Caco-2 (cell line): ENCODE results near the gene SCFD2. TPM values are rescaled to one million over a fixed set of nuclear protein-coding genes. Genes with fewer than 3 reads are reported as not detected.
A peak's percentile ranks its signal among the peaks of the same experiment; 100 is the strongest.

Experiments
- BruUV-seq: library from RNA; stranded (reverse); fragments of 400-500 nt; replicated peaks from 2 replicates; lab custom pipeline; 2021; lab: Mats Ljungman, UMichigan
- CTCF ChIA-PET: fragments of 300-600 bp; sonication (Branson Sonifier 250); formaldehyde crosslinking; loops from one replicate; lab custom pipeline; 2022; ENCODE audit warnings: antibody characterized with exemption; lab: Charles Lee
- POLR2A ChIA-PET: fragments of 300-600 bp; sonication (Branson Sonifier 250); formaldehyde crosslinking; loops from one replicate; lab custom pipeline; 2022; ENCODE audit warnings: antibody characterized with exemption; lab: Charles Lee
- DNase-seq, 2 experiments: peaks; one replicate each; pipeline versions ENCODE4 v3.0.0 to v3.0.0-alpha.2; 2020 to 2022
- H3K27me3 ChIP-seq: replicated peaks from 2 replicates; pipeline ENCODE4 v1.6.0; 2011; ENCODE audit warnings: low read length; ENCODE audit not compliant: control insufficient read depth, insufficient read depth
- H3K36me3 ChIP-seq: 2 replicates; pipeline ENCODE4 v1.5.1; 2011; ENCODE audit warnings: low read length; ENCODE audit not compliant: control insufficient read depth, insufficient read depth
- H3K4me1 ChIP-seq: fragments of 250-450 bp; sonication (Bioruptor Pico); 2 replicates; pipeline ENCODE4 v1.5.1; 2020; ENCODE audit warnings: mild to moderate bottlenecking
- H3K4me3 ChIP-seq: 2 replicates; pipeline ENCODE4 v1.5.1; 2011; ENCODE audit warnings: low read depth, mild to moderate bottlenecking, control low read depth, low read length
- H3K9me3 ChIP-seq: fragments of 250-450 bp; sonication (Bioruptor Pico); 2 replicates; pipeline ENCODE4 v1.5.1; 2020; ENCODE audit warnings: mild to moderate bottlenecking, moderate library complexity
- H3K27ac Mint-ChIP-seq: one replicate; pipeline ENCODE4 v1.8.0; 2022; ENCODE audit warnings: mixed read lengths; ENCODE audit not compliant: unreplicated experiment
- H3K27me3 Mint-ChIP-seq: one replicate; pipeline ENCODE4 v1.8.0; 2022; ENCODE audit warnings: mixed read lengths; ENCODE audit not compliant: insufficient read depth, unreplicated experiment
- H3K36me3 Mint-ChIP-seq: one replicate; pipeline ENCODE4 v1.8.0; 2022; ENCODE audit warnings: mild to moderate bottlenecking, mixed read lengths; ENCODE audit not compliant: insufficient read depth, unreplicated experiment
- H3K4me1 Mint-ChIP-seq: one replicate; pipeline ENCODE4 v1.8.0; 2022; ENCODE audit warnings: low read depth, mixed read lengths; ENCODE audit not compliant: unreplicated experiment
- H3K4me3 Mint-ChIP-seq: one replicate; pipeline ENCODE4 v1.8.0; 2022; ENCODE audit warnings: mild to moderate bottlenecking, moderate library complexity, mixed read lengths; ENCODE audit not compliant: unreplicated experiment
- H3K9me3 Mint-ChIP-seq: one replicate; pipeline ENCODE4 v1.8.0; 2022; ENCODE audit warnings: mixed read lengths; ENCODE audit not compliant: unreplicated experiment
- CTCF ChIP-seq, 2 experiments: fragments of 200-600 bp in 1 of 2; IDR thresholded peaks; 1 replicate in 1 of 2; 2 replicates in 1 of 2; pipeline versions ENCODE4 v1.5.1 to v1.8.0; 2011 to 2022; ENCODE audit warnings: antibody characterized with exemption in 1 of 2, control low read depth in 1 of 2, inconsistent platforms in 1 of 2, low read depth in 1 of 2, low read length in 1 of 2, mild to moderate bottlenecking in 1 of 2, moderate library complexity in 1 of 2; ENCODE audit not compliant: insufficient read depth in 1 of 2, severe bottlenecking in 1 of 2, unreplicated experiment in 1 of 2
- intact Hi-C: fragments of 100-400 bp; cut with micrococcal nuclease; formaldehyde crosslinking; loops from one replicate; pipeline ENCODE4 v1.10.0; 2022; ENCODE audit not compliant: unreplicated experiment
- total RNA-seq: library from RNA; stranded (reverse); gene quantifications from 2 replicates; pipeline ENCODE4 v1.2.3, GENCODE V29; 2022

SCFD2 gene
- total RNA-seq, 1 experiment from 2014 or later = 12.2 TPM

GRCh38 chr4:52874948-52875347 lies 490.9 kb downstream of the SCFD2 start:
- H3K4me1 Mint-ChIP-seq = peaks cover 11% of the 10 kb centered on the region
- DNase-seq = no peak
- H3K27me3 Mint-ChIP-seq = no peaks in the 10 kb centered on the region
- no TSS peak for BruUV-seq
- Histone ChIP-seq H3K27me3 (no peaks in the 10 kb centered on the region), H3K36me3 (no peaks in the 10 kb centered on the region), H3K9me3 (no peaks in the 10 kb centered on the region), H3K4me3 (no peak overlapping the region), H3K4me1 (0 out of 2 replicates have a peak, but pooled peaks cover 5% of the 10 kb centered on the region)
- TF ChIP-seq CTCF (IDR thresholded peaks at IDR 0.05; ENCODE audit: insufficient read depth in 1 of 2, low read depth in 1 of 2, low read length in 1 of 2, severe bottlenecking in 1 of 2, unreplicated experiment in 1 of 2) = no peak
- H3K27ac Mint-ChIP-seq = no peak overlapping the region
- no peak overlapping the region for H3K4me3 Mint-ChIP-seq
- no peaks in the 10 kb centered on the region for H3K36me3 Mint-ChIP-seq
- ChIA-PET CTCF (no interaction called here), POLR2A (no interaction called here)
- intact Hi-C loops = loop anchor here (10.0 kb wide), 1 partner anchor 330 kb away; no protein-coding TSS in a partner anchor
- no peaks in the 10 kb centered on the region for H3K9me3 Mint-ChIP-seq

- Mint-ChIP-seq H3K4me1 (peaks cover 11% of the 10 kb centered on the region), H3K4me3 (no peak overlapping the region), H3K27me3 (no peaks in the 10 kb centered on the region), H3K36me3 (peaks cover 6% of the 10 kb centered on the region), H3K9me3 (no peaks in the 10 kb centered on the region), H3K27ac (no peak overlapping the region)
- no peak for TF ChIP-seq CTCF (IDR thresholded peaks at IDR 0.05; ENCODE audit: insufficient read depth in 1 of 2, low read depth in 1 of 2, low read length in 1 of 2, severe bottlenecking in 1 of 2, unreplicated experiment in 1 of 2)
- peak; percentile 41 to 56 for DNase-seq
- H3K4me1 ChIP-seq = 0 out of 2 replicates have a peak, but pooled peaks cover 5% of the 10 kb centered on the region
- no peak overlapping the region for H3K4me3 ChIP-seq
- CTCF ChIA-PET = no interaction called here
- no peaks in the 10 kb centered on the region for H3K27me3 ChIP-seq
- no peaks in the 10 kb centered on the region for H3K36me3 ChIP-seq
- no TSS peak for BruUV-seq
- intact Hi-C loops = loop anchor here (10.0 kb wide), 1 partner anchor 329 kb away; no protein-coding TSS in a partner anchor
- POLR2A ChIA-PET = no interaction called here
- H3K9me3 ChIP-seq = no peaks in the 10 kb centered on the region
Observed at GRCh38 chr4:52873861-52874343, 492.0 kb downstream of the SCFD2 start.

GRCh38 chr4:52873191-52873590 lies 492.7 kb downstream of the SCFD2 start:
- ChIA-PET POLR2A (no interaction called here), CTCF (no interaction called here)
- Mint-ChIP-seq H3K4me1 (peaks cover 16% of the 10 kb centered on the region), H3K27ac (no peak overlapping the region), H3K27me3 (no peaks in the 10 kb centered on the region), H3K36me3 (peaks cover 8% of the 10 kb centered on the region), H3K9me3 (no peaks in the 10 kb centered on the region), H3K4me3 (no peak overlapping the region)
- no peak for DNase-seq
- no peaks in the 10 kb centered on the region for H3K27me3 ChIP-seq
- 0 out of 2 replicates have a peak, but pooled peaks cover 5% of the 10 kb centered on the region for H3K4me1 ChIP-seq
- TF ChIP-seq CTCF (IDR thresholded peaks at IDR 0.05; ENCODE audit: insufficient read depth in 1 of 2, low read depth in 1 of 2, low read length in 1 of 2, severe bottlenecking in 1 of 2, unreplicated experiment in 1 of 2) = no peak
- no peaks in the 10 kb centered on the region for H3K36me3 ChIP-seq
- no peaks in the 10 kb centered on the region for H3K9me3 ChIP-seq
- intact Hi-C loops = loop anchor here (10.0 kb wide), 1 partner anchor 328 kb away; no protein-coding TSS in a partner anchor
- H3K4me3 ChIP-seq = no peak overlapping the region
- BruUV-seq = no TSS peak
